ENCODE measurements around the gene UNC80.

DNA sequence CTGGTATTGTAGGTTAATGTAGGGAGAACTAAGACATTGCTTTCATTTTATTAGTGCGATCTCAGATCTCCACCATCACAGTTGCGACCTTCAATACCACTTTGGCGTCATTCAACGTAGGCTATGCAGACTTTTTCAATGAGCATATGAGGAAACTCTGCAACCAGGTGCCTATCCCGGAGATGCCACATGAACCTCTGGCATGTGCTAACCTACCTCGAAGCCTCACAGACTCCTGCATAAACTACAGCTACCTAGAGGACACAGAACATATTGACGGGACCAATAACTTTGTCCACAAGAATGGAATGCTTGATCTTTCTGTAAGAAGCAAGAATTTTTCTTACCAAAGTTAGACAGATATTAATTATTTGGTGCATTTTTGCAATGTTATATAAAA is 47.3 kb downstream of the UNC80 start:
- TF ChIP-seq EZH2 (IDR thresholded peaks at IDR 0.05; ENCODE audit: low read depth): no peak
- TF ChIP-seq, protein P1, sequence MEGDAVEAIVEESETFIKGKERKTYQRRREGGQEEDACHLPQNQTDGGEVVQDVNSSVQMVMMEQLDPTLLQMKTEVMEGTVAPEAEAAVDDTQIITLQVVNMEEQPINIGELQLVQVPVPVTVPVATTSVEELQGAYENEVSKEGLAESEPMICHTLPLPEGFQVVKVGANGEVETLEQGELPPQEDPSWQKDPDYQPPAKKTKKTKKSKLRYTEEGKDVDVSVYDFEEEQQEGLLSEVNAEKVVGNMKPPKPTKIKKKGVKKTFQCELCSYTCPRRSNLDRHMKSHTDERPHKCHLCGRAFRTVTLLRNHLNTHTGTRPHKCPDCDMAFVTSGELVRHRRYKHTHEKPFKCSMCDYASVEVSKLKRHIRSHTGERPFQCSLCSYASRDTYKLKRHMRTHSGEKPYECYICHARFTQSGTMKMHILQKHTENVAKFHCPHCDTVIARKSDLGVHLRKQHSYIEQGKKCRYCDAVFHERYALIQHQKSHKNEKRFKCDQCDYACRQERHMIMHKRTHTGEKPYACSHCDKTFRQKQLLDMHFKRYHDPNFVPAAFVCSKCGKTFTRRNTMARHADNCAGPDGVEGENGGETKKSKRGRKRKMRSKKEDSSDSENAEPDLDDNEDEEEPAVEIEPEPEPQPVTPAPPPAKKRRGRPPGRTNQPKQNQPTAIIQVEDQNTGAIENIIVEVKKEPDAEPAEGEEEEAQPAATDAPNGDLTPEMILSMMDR (conservative IDR thresholded peaks at IDR 0.05): no peak

All from PC-9 (cell line).